Measurements from ENCODE around the gene RAB6B. TPM values are rescaled to one million over a fixed set of nuclear protein-coding genes. Genes with fewer than 3 reads are reported as not detected.

RAB6B gene
- total RNA-seq, 1 donor from 2014 or later, result 11.0 TPM

DNA sequence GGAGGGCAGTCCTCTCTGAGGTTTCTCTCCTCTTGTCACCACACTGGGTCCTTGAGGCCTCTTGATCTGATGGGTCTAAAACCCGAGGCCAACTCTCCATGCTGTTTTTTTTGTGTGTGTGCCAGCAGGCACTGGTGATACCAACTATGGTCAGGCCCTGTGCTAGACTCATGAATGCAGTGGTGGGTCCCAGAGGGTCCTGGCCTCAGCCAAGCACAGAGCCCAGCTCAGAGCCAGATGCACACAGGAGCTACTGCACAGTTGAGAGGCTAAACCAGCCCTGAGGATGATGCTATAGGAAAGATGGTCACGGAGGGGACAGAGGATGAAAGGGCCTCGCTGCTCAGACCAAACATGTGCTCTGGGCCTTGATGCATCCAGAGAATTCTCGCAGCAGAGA, 33.5 kb downstream of the RAB6B start:
- H3K27ac Mint-ChIP-seq, result no peak overlapping the region
- TF ChIP-seq, protein P1, sequence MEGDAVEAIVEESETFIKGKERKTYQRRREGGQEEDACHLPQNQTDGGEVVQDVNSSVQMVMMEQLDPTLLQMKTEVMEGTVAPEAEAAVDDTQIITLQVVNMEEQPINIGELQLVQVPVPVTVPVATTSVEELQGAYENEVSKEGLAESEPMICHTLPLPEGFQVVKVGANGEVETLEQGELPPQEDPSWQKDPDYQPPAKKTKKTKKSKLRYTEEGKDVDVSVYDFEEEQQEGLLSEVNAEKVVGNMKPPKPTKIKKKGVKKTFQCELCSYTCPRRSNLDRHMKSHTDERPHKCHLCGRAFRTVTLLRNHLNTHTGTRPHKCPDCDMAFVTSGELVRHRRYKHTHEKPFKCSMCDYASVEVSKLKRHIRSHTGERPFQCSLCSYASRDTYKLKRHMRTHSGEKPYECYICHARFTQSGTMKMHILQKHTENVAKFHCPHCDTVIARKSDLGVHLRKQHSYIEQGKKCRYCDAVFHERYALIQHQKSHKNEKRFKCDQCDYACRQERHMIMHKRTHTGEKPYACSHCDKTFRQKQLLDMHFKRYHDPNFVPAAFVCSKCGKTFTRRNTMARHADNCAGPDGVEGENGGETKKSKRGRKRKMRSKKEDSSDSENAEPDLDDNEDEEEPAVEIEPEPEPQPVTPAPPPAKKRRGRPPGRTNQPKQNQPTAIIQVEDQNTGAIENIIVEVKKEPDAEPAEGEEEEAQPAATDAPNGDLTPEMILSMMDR (IDR thresholded peaks at IDR 0.05; ENCODE audit: unreplicated experiment), result no peak
- H3K27me3 Mint-ChIP-seq (ENCODE audit: low read depth), result no peaks in the 10 kb centered on the region
- no peaks in the 10 kb centered on the region for H3K4me1 Mint-ChIP-seq
- no peak for DNase-seq (ENCODE audit: low spot score in 2 of 2, unreplicated experiment in 2 of 2)
- H3K9me3 Mint-ChIP-seq, result no peaks in the 10 kb centered on the region
- no peak overlapping the region for H3K4me3 Mint-ChIP-seq
- no peaks in the 10 kb centered on the region for H3K36me3 Mint-ChIP-seq

DNA sequence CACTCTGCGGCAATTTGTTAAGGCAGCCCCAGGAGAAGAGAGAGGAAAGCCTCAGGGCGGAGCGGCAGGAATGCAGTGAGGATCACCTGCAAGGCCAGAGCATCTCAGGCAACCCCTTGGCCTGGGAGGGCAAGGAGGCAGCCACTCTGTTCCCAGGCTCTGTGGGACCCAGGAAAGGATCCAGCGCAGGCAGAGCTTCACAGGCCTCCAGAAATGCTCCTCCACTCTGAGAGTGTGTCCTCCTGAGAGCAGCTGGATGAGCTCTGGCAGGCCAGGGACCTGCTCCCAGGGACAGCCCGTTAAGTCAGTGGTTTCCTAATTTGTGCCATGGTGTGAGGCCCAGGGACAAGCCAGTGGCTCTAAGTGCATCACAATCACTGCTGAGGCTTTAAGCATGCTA, 35.2 kb downstream of the RAB6B start:
- Mint-ChIP-seq H3K27ac (no peak overlapping the region), H3K27me3 (ENCODE audit: low read depth) (no peaks in the 10 kb centered on the region), H3K4me1 (no peaks in the 10 kb centered on the region), H3K4me3 (no peak overlapping the region), H3K9me3 (no peaks in the 10 kb centered on the region), H3K36me3 (no peaks in the 10 kb centered on the region)
- DNase-seq (ENCODE audit: low spot score in 2 of 2, unreplicated experiment in 2 of 2), result no peak
- TF ChIP-seq, protein P1 (IDR thresholded peaks at IDR 0.05; ENCODE audit: unreplicated experiment), result no peak

DNA sequence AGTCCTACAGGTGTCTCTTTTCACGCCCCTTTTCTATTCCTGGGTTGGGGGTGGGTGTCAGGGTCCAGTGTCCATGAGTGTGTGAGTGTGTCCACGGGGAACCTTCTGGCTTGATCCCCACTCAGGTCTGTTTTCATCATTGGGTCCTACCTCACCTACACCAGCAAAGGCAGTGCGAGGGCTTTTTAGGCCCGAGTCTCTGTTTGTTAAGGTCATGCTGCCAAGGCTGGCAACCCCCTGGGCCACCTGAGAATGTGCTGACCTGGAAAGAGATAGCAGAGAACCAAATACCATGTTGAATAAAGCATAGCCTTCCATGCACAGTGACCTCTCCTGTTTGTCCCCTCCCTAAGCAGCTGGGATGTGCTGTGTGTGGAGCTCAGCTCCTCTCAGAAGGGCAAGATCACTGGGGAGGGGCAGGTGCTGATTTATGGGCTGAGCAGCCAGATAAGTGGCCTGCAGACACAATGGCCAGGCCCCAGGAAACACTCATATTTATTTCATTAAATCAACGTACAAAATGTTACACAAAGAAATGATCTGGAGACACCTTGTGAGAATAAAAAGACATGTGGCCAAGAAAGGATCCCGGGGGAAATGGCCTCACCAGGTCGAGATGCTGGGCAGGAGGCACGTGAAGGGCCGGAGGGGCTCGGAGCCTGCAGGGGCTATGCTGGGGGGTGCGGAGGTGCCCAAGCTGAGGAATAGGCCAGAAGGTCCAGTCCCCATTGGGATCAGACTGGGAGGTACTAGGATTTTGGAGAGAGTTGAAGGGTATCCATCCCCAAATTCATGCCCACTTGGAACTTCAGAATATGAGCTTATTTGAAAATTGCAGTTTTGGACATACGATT, 36.1 kb downstream of the RAB6B start:
- no peak overlapping the region for H3K4me3 Mint-ChIP-seq
- H3K9me3 Mint-ChIP-seq, result no peaks in the 10 kb centered on the region
- TF ChIP-seq, protein P1 (IDR thresholded peaks at IDR 0.05; ENCODE audit: unreplicated experiment), result no peak
- no peaks in the 10 kb centered on the region for H3K27me3 Mint-ChIP-seq (ENCODE audit: low read depth)
- H3K36me3 Mint-ChIP-seq, result no peaks in the 10 kb centered on the region
- no peak overlapping the region for H3K27ac Mint-ChIP-seq
- DNase-seq (ENCODE audit: low spot score in 2 of 2, unreplicated experiment in 2 of 2), result no peak
- H3K4me1 Mint-ChIP-seq, result no peaks in the 10 kb centered on the region

- H3K4me1 Mint-ChIP-seq, result no peaks in the 10 kb centered on the region
- TF ChIP-seq, protein P1 (IDR thresholded peaks at IDR 0.05; ENCODE audit: unreplicated experiment), result no peak
- no peak overlapping the region for H3K27ac Mint-ChIP-seq
Measured at GRCh38 chr3:133857767-133858166, 37.9 kb downstream of the RAB6B start.

GRCh38 chr3:133856316-133856715, 39.4 kb downstream of the RAB6B start:
- Mint-ChIP-seq H3K36me3 (no peaks in the 10 kb centered on the region), H3K27ac (no peak overlapping the region), H3K4me1 (no peaks in the 10 kb centered on the region), H3K9me3 (peaks cover 3% of the 10 kb centered on the region), H3K27me3 (ENCODE audit: low read depth) (no peaks in the 10 kb centered on the region), H3K4me3 (no peak overlapping the region)
- TF ChIP-seq, protein P1 (IDR thresholded peaks at IDR 0.05; ENCODE audit: unreplicated experiment), result no peak
- DNase-seq (ENCODE audit: low spot score in 2 of 2, unreplicated experiment in 2 of 2), result no peak

More at GRCh38 chr3:133857767-133858166, 37.9 kb downstream of the RAB6B start:
- H3K27me3 Mint-ChIP-seq (ENCODE audit: low read depth), result no peaks in the 10 kb centered on the region
- H3K36me3 Mint-ChIP-seq, result no peaks in the 10 kb centered on the region
- no peak for DNase-seq (ENCODE audit: low spot score in 2 of 2, unreplicated experiment in 2 of 2)
- no peaks in the 10 kb centered on the region for H3K9me3 Mint-ChIP-seq
- no peak overlapping the region for H3K4me3 Mint-ChIP-seq
